Mesenchymal stem cell (in vitro differentiated cells and primary cell): ENCODE results near the gene GPC4.

Experiments used
- DNase-seq: peaks from one replicate; pipeline ENCODE4 v3.0.0-alpha.2; 2013
- H2AFZ ChIP-seq: one replicate; pipeline ENCODE4 v1.6.1; 2013; ENCODE audit warnings: low read depth, mild to moderate bottlenecking, control low read depth, inconsistent platforms, low read length, moderate library complexity
- H2AK5ac ChIP-seq: 2 replicates; pipeline ENCODE4 v1.6.1; 2013; ENCODE audit warnings: low read length, moderate library complexity, mild to moderate bottlenecking, inconsistent platforms; ENCODE audit not compliant: severe bottlenecking
- H2BK120ac ChIP-seq: one replicate; pipeline ENCODE4 v1.6.1; 2013; ENCODE audit warnings: low read depth, mild to moderate bottlenecking, inconsistent platforms, low read length, moderate library complexity
- H2BK12ac ChIP-seq, 2 experiments: one replicate each; pipeline ENCODE4 v1.6.1; 2013; ENCODE audit warnings: inconsistent platforms in 2 of 2, low read length in 2 of 2, mild to moderate bottlenecking in 2 of 2, moderate library complexity in 2 of 2, control low read depth in 1 of 2
- H2BK15ac ChIP-seq: one replicate; pipeline ENCODE4 v1.6.1; 2013; ENCODE audit warnings: mild to moderate bottlenecking, low read depth, inconsistent platforms; ENCODE audit not compliant: poor library complexity, severe bottlenecking
- H2BK5ac ChIP-seq: 2 replicates; pipeline ENCODE4 v1.6.1; 2013; ENCODE audit warnings: low read depth, mild to moderate bottlenecking, low read length, control low read depth, inconsistent platforms; ENCODE audit not compliant: poor library complexity, severe bottlenecking
- H3K14ac ChIP-seq, 2 experiments: one replicate each; pipeline ENCODE4 v1.6.1; 2013; ENCODE audit warnings: inconsistent platforms in 2 of 2, low read length in 2 of 2, control low read depth in 1 of 2, mild to moderate bottlenecking in 1 of 2, moderate library complexity in 1 of 2
- H3K18ac ChIP-seq, 2 experiments: one replicate each; pipeline ENCODE4 v1.6.1; 2013; ENCODE audit warnings: inconsistent platforms in 2 of 2, low read length in 2 of 2, control low read depth in 1 of 2, low read depth in 1 of 2, mild to moderate bottlenecking in 1 of 2
- H3K23ac ChIP-seq, 2 experiments: one replicate each; pipeline ENCODE4 v1.6.1; 2013; ENCODE audit warnings: inconsistent platforms in 2 of 2, low read length in 2 of 2, mild to moderate bottlenecking in 2 of 2, moderate library complexity in 2 of 2, control low read depth in 1 of 2
- H3K27ac ChIP-seq: 2 replicates; pipeline ENCODE4 v1.5.1; 2013; ENCODE audit warnings: mild to moderate bottlenecking, moderate library complexity, low read length, control low read depth, inconsistent platforms; ENCODE audit not compliant: poor library complexity, severe bottlenecking
- H3K27me3 ChIP-seq, 2 experiments: 2 replicates each; pipeline versions ENCODE4 v1.6.1 to v1.7.0; 2013; ENCODE audit warnings: low read length in 2 of 2, mild to moderate bottlenecking in 2 of 2, moderate library complexity in 2 of 2, control low read depth in 1 of 2, inconsistent platforms in 1 of 2; ENCODE audit not compliant: control insufficient read depth in 1 of 2, insufficient read depth in 1 of 2
- H3K36me3 ChIP-seq, 2 experiments: 2 replicates each; pipeline versions ENCODE4 v1.6.1 to v1.7.0; 2013; ENCODE audit warnings: low read length in 2 of 2, control low read depth in 1 of 2, inconsistent platforms in 1 of 2, low read depth in 1 of 2, mild to moderate bottlenecking in 1 of 2; ENCODE audit not compliant: insufficient read depth in 2 of 2, control insufficient read depth in 1 of 2
- H3K4ac ChIP-seq, 2 experiments: one replicate each; pipeline ENCODE4 v1.6.1; 2013; ENCODE audit warnings: inconsistent platforms in 2 of 2, low read length in 2 of 2, mild to moderate bottlenecking in 2 of 2, moderate library complexity in 2 of 2, control low read depth in 1 of 2, low read depth in 1 of 2
- H3K4me1 ChIP-seq: 2 replicates; pipeline ENCODE4 v1.6.1; 2013; ENCODE audit warnings: low read depth, low read length, control low read depth; ENCODE audit not compliant: control insufficient read depth, insufficient read depth
- H3K4me2 ChIP-seq: 2 replicates; pipeline ENCODE4 v1.6.1; 2013; ENCODE audit warnings: low read length, mild to moderate bottlenecking, inconsistent platforms; ENCODE audit not compliant: poor library complexity, severe bottlenecking
- H3K4me3 ChIP-seq, 2 experiments: 2 replicates each; pipeline versions ENCODE4 v1.5.1 to v1.7.0; 2013; ENCODE audit warnings: low read length in 2 of 2, mild to moderate bottlenecking in 2 of 2, control low read depth in 1 of 2, low read depth in 1 of 2; ENCODE audit not compliant: insufficient read depth in 1 of 2
- H3K79me1 ChIP-seq: replicated peaks from 2 replicates; pipeline ENCODE4 v1.6.1; 2013; ENCODE audit warnings: mild to moderate bottlenecking, control low read depth, low read length, inconsistent platforms; ENCODE audit not compliant: poor library complexity, severe bottlenecking
- H3K9ac ChIP-seq: 2 replicates; pipeline ENCODE4 v1.7.0; 2013; ENCODE audit warnings: mild to moderate bottlenecking, low read length, moderate library complexity
- H3K9me3 ChIP-seq: 2 replicates; pipeline ENCODE4 v1.7.0; 2013; ENCODE audit warnings: mild to moderate bottlenecking, low read length; ENCODE audit not compliant: control insufficient read depth
- H4K8ac ChIP-seq: one replicate; pipeline ENCODE4 v1.6.1; 2013; ENCODE audit warnings: inconsistent platforms, mild to moderate bottlenecking, low read length, moderate library complexity
- H4K91ac ChIP-seq: one replicate; pipeline ENCODE4 v1.6.1; 2013; ENCODE audit warnings: mild to moderate bottlenecking, low read length, inconsistent platforms
- WGBS: methylation state at CpG from one replicate; pipeline ENCODE4 v1.1.7; 2013; ENCODE audit warnings: mixed read lengths; 5-methylcytosine and 5-hydroxymethylcytosine counted together

GPC4 gene

GRCh38 chrX:133402042-133402453 lies 13.2 kb downstream of the GPC4 start:
- Histone ChIP-seq H2BK120ac (no peak overlapping the region), H2AK5ac (no peak overlapping the region), H3K4me2 (no peak overlapping the region), H3K36me3 (peaks cover 0 to 8% of the 10 kb centered on the region in 2 experiments), H3K27ac (peak overlapping the region; percentile 76), H3K27me3 (peaks cover 0 to 6% of the 10 kb centered on the region in 2 experiments), H3K9ac (peak overlapping the region; percentile 30), H2BK12ac (no peak overlapping the region), H2BK5ac (no peak overlapping the region), H2AFZ (no peak overlapping the region), H3K4me1 (peaks cover 6% of the 10 kb centered on the region), H2BK15ac (no peak overlapping the region), H3K79me1 (peaks cover 4% of the 10 kb centered on the region), H3K23ac (no peak overlapping the region), H3K4ac (no peak overlapping the region), H4K8ac (no peak overlapping the region), H4K91ac (no peak overlapping the region), H3K9me3 (no peaks in the 10 kb centered on the region), H3K14ac (no peak overlapping the region), H3K4me3 (no peak overlapping the region), H3K18ac (no peak overlapping the region)
- DNase-seq, result peak; percentile 24
- WGBS, result 62% methylated on average over 1 of the region's 2 CpGs

GRCh38 chrX:133401536-133401935 lies 13.8 kb downstream of the GPC4 start:
- H4K91ac ChIP-seq, result no peak overlapping the region
- H3K4me1 ChIP-seq, result peaks cover 6% of the 10 kb centered on the region
- no peak overlapping the region for H3K23ac ChIP-seq
- WGBS, result no CpG with 5 or more reads among the region's 1 CpG
- H3K27me3 ChIP-seq, result peaks cover 0 to 9% of the 10 kb centered on the region in 2 experiments
- no peak overlapping the region for H4K8ac ChIP-seq
- no peak overlapping the region for H3K14ac ChIP-seq
- no peak overlapping the region for H3K4ac ChIP-seq
- H3K79me1 ChIP-seq, result peaks cover 4% of the 10 kb centered on the region
- H2BK12ac ChIP-seq, result no peak overlapping the region
- H3K27ac ChIP-seq, result peak overlapping the region; percentile 79
- no peak overlapping the region for H3K4me3 ChIP-seq
- H2AK5ac ChIP-seq, result no peak overlapping the region
- H3K9ac ChIP-seq, result peak overlapping the region; percentile 30
- H2BK5ac ChIP-seq, result no peak overlapping the region
- peaks cover 0 to 8% of the 10 kb centered on the region in 2 experiments for H3K36me3 ChIP-seq
- no peak overlapping the region for H3K4me2 ChIP-seq
- no peak overlapping the region for H2AFZ ChIP-seq
- H3K9me3 ChIP-seq, result no peaks in the 10 kb centered on the region
- no peak overlapping the region for H2BK15ac ChIP-seq
- DNase-seq, result no peak
- H2BK120ac ChIP-seq, result no peak overlapping the region
- H3K18ac ChIP-seq, result no peak overlapping the region

GRCh38 chrX:133399411-133399810 lies 15.9 kb downstream of the GPC4 start:
- Histone ChIP-seq H3K14ac (no peak overlapping the region), H2BK5ac (no peak overlapping the region), H3K27me3 (peaks cover 0 to 8% of the 10 kb centered on the region in 2 experiments), H3K9me3 (no peaks in the 10 kb centered on the region), H4K8ac (no peak overlapping the region), H3K36me3 (no peaks in the 10 kb centered on the region), H3K4me3 (no peak overlapping the region), H3K27ac (no peak overlapping the region), H3K9ac (no peak overlapping the region), H2AFZ (no peak overlapping the region), H2BK15ac (no peak overlapping the region), H2BK12ac (no peak overlapping the region), H3K23ac (no peak overlapping the region), H2AK5ac (no peak overlapping the region), H3K4me1 (peaks cover 4% of the 10 kb centered on the region), H3K4ac (no peak overlapping the region), H3K18ac (no peak overlapping the region), H3K79me1 (peaks cover 2% of the 10 kb centered on the region), H3K4me2 (no peak overlapping the region), H2BK120ac (no peak overlapping the region), H4K91ac (no peak overlapping the region)
- no peak for DNase-seq
- WGBS, result 97% methylated on average over 3 of the region's 3 CpGs

GRCh38 chrX:133394765-133395164 lies 20.5 kb downstream of the GPC4 start:
- no peak overlapping the region for H4K8ac ChIP-seq
- no peak overlapping the region for H3K4ac ChIP-seq
- H2AK5ac ChIP-seq, result no peak overlapping the region
- H3K4me3 ChIP-seq, result no peak overlapping the region
- no peak overlapping the region for H2BK12ac ChIP-seq
- no peak for DNase-seq
- H3K79me1 ChIP-seq, result peaks cover 4% of the 10 kb centered on the region
- no peak overlapping the region for H3K18ac ChIP-seq
- H3K4me2 ChIP-seq, result no peak overlapping the region
- H3K4me1 ChIP-seq, result peaks cover 1% of the 10 kb centered on the region
- H3K36me3 ChIP-seq, result no peaks in the 10 kb centered on the region
- H3K14ac ChIP-seq, result no peak overlapping the region
- no peak overlapping the region for H2BK15ac ChIP-seq
- no peak overlapping the region for H2BK120ac ChIP-seq
- 100% methylated on average over 2 of the region's 2 CpGs for WGBS
- H4K91ac ChIP-seq, result no peak overlapping the region
- H3K9me3 ChIP-seq, result no peaks in the 10 kb centered on the region
- no peak overlapping the region for H2AFZ ChIP-seq
- no peak overlapping the region for H3K9ac ChIP-seq
- H3K27me3 ChIP-seq, result peaks cover 0 to 19% of the 10 kb centered on the region in 2 experiments
- H3K23ac ChIP-seq, result no peak overlapping the region
- no peak overlapping the region for H2BK5ac ChIP-seq
- no peak overlapping the region for H3K27ac ChIP-seq
